Astrocyte (in vitro differentiated cells and primary cell): Measurements from ENCODE around the gene PLPPR1. TPM values are rescaled to one million over a fixed set of nuclear protein-coding genes. Genes with fewer than 3 reads are reported as not detected.
"Not testable (repeated sequence)": the region's sequence is repeated elsewhere in the genome, so short reads cannot be mapped to it uniquely, and the experiment has no call there.

Source experiments
- DNase-seq: peaks from one replicate; pipeline ENCODE4 v3.0.0-alpha.2; 2010; ENCODE audit warnings: low read depth
- FAIRE-seq: peaks from 2 replicates; lab custom pipeline; 2011; peaks lifted over from hg19 to GRCh38; lab: Jason Lieb, UNC
- H2AFZ ChIP-seq: 2 replicates; pipeline ENCODE4 v1.6.0; 2012; ENCODE audit warnings: low read depth, low read length, inconsistent platforms
- H3K27ac ChIP-seq: 2 replicates; pipeline ENCODE4 v1.5.1; 2011; ENCODE audit warnings: low read depth, low read length, inconsistent platforms
- H3K27me3 ChIP-seq: 2 replicates; pipeline ENCODE4 v1.6.0; 2011; ENCODE audit warnings: low read length, inconsistent platforms; ENCODE audit not compliant: insufficient read depth
- H3K36me3 ChIP-seq: 2 replicates; pipeline ENCODE4 v1.5.1; 2011; ENCODE audit warnings: low read length, inconsistent platforms; ENCODE audit not compliant: insufficient read depth
- H3K4me1 ChIP-seq: 2 replicates; pipeline ENCODE4 v1.5.1; 2011; ENCODE audit warnings: low read length, inconsistent platforms; ENCODE audit not compliant: insufficient read depth
- H3K4me2 ChIP-seq: 2 replicates; pipeline ENCODE4 v1.6.0; 2012; ENCODE audit warnings: low read length, inconsistent platforms
- H3K4me3 ChIP-seq: 2 replicates; pipeline ENCODE4 v1.5.1; 2011; ENCODE audit warnings: low read depth, mild to moderate bottlenecking, low read length, inconsistent platforms; ENCODE audit not compliant: insufficient read depth
- H3K79me2 ChIP-seq: 2 replicates; pipeline ENCODE4 v1.6.0; 2012; ENCODE audit warnings: mild to moderate bottlenecking, low read length, inconsistent platforms; ENCODE audit not compliant: insufficient read depth
- H3K9ac ChIP-seq: 2 replicates; pipeline ENCODE4 v1.6.0; 2012; ENCODE audit warnings: mild to moderate bottlenecking, low read length, inconsistent platforms
- H3K9me3 ChIP-seq: 2 replicates; pipeline ENCODE4 v1.5.1; 2012; ENCODE audit warnings: low read depth, mild to moderate bottlenecking, low read length, inconsistent platforms; ENCODE audit not compliant: insufficient read depth
- H4K20me1 ChIP-seq: 2 replicates; pipeline ENCODE4 v1.6.0; 2012; ENCODE audit warnings: low read length, inconsistent platforms; ENCODE audit not compliant: insufficient read depth
- H3K27ac Mint-ChIP-seq: one replicate; pipeline ENCODE4 v1.8.0; 2021; ENCODE audit warnings: mild to moderate bottlenecking, mixed read lengths; ENCODE audit not compliant: unreplicated experiment
- H3K27me3 Mint-ChIP-seq: one replicate; pipeline ENCODE4 v1.8.0; 2021; ENCODE audit warnings: low read depth, mixed read lengths; ENCODE audit not compliant: unreplicated experiment
- H3K36me3 Mint-ChIP-seq: one replicate; pipeline ENCODE4 v1.8.0; 2021; ENCODE audit warnings: low read depth, mixed read lengths; ENCODE audit not compliant: unreplicated experiment
- H3K4me1 Mint-ChIP-seq: one replicate; pipeline ENCODE4 v1.8.0; 2021; ENCODE audit warnings: low read depth, mixed read lengths; ENCODE audit not compliant: unreplicated experiment
- H3K4me3 Mint-ChIP-seq: one replicate; pipeline ENCODE4 v1.8.0; 2021; ENCODE audit warnings: mild to moderate bottlenecking, moderate library complexity, mixed read lengths; ENCODE audit not compliant: unreplicated experiment
- H3K9me3 Mint-ChIP-seq: one replicate; pipeline ENCODE4 v1.8.0; 2021; ENCODE audit warnings: mild to moderate bottlenecking, mixed read lengths; ENCODE audit not compliant: unreplicated experiment
- CTCF ChIP-seq: IDR thresholded peaks from 2 replicates; pipeline ENCODE4 v1.5.1; 2011; ENCODE audit warnings: low read depth, mild to moderate bottlenecking, inconsistent platforms, low read length, moderate library complexity; ENCODE audit not compliant: insufficient read depth
- EZH2 ChIP-seq: IDR thresholded peaks from 2 replicates; pipeline ENCODE4 v1.6.1; 2012; ENCODE audit warnings: mild to moderate bottlenecking, low read length, inconsistent platforms; ENCODE audit not compliant: insufficient read depth
- total RNA-seq: library from RNA; stranded (reverse); gene quantifications from 2 replicates; pipeline ENCODE4 v1.2.1, GENCODE V29; 2021

Gene PLPPR1
- total RNA-seq, 1 donor from 2014 or later, result not detected

GRCh38 chr9:101274971-101275768, 246.6 kb downstream of the PLPPR1 start:
- TF ChIP-seq CTCF, result no peak
- no peak overlapping the region for H2AFZ ChIP-seq
- H3K36me3 Mint-ChIP-seq, result no peaks in the 10 kb centered on the region
- no peaks in the 10 kb centered on the region for H3K36me3 ChIP-seq
- H3K27ac Mint-ChIP-seq, result no peak overlapping the region
- no peak for FAIRE-seq
- H3K4me2 ChIP-seq, result no peak overlapping the region
- no peaks in the 10 kb centered on the region for H3K9me3 Mint-ChIP-seq
- no peak overlapping the region for H3K9ac ChIP-seq
- H3K4me1 Mint-ChIP-seq, result no peaks in the 10 kb centered on the region
- no peaks in the 10 kb centered on the region for H3K79me2 ChIP-seq
- no peaks in the 10 kb centered on the region for H3K9me3 ChIP-seq
- no peak overlapping the region for H3K4me3 Mint-ChIP-seq
- no peaks in the 10 kb centered on the region for H3K4me1 ChIP-seq
- H3K4me3 ChIP-seq, result no peak overlapping the region
- no peaks in the 10 kb centered on the region for H3K27me3 ChIP-seq
- no peaks in the 10 kb centered on the region for H3K27me3 Mint-ChIP-seq
- DNase-seq, result no peak
- H4K20me1 ChIP-seq, result no peaks in the 10 kb centered on the region
- H3K27ac ChIP-seq, result no peak overlapping the region

GRCh38 chr9:101275769-101276250, 247.3 kb downstream of the PLPPR1 start:
- TF ChIP-seq CTCF, result no peak
- no peak for TF ChIP-seq EZH2
- no peak for DNase-seq
- H4K20me1 ChIP-seq, result no peaks in the 10 kb centered on the region
- H3K27me3 Mint-ChIP-seq, result no peaks in the 10 kb centered on the region
- no peak overlapping the region for H3K9ac ChIP-seq
- H3K4me3 ChIP-seq, result no peak overlapping the region
- H3K79me2 ChIP-seq, result no peaks in the 10 kb centered on the region
- H2AFZ ChIP-seq, result no peak overlapping the region
- no peak overlapping the region for H3K27ac Mint-ChIP-seq
- H3K4me1 Mint-ChIP-seq, result no peaks in the 10 kb centered on the region
- no peak overlapping the region for H3K4me3 Mint-ChIP-seq
- H3K4me1 ChIP-seq, result no peaks in the 10 kb centered on the region
- no peak overlapping the region for H3K27ac ChIP-seq
- no peaks in the 10 kb centered on the region for H3K36me3 Mint-ChIP-seq
- no peaks in the 10 kb centered on the region for H3K27me3 ChIP-seq
- FAIRE-seq, result no peak
- H3K9me3 ChIP-seq, result no peaks in the 10 kb centered on the region
- H3K36me3 ChIP-seq, result no peaks in the 10 kb centered on the region
- no peak overlapping the region for H3K4me2 ChIP-seq
- no peaks in the 10 kb centered on the region for H3K9me3 Mint-ChIP-seq

GRCh38 chr9:101291043-101291442, 262.5 kb downstream of the PLPPR1 start:
- H4K20me1 ChIP-seq, H3K4me3 Mint-ChIP-seq, H3K27ac ChIP-seq, FAIRE-seq, DNase-seq, H3K9me3 Mint-ChIP-seq, H3K4me3 ChIP-seq, H3K4me1 Mint-ChIP-seq, H2AFZ ChIP-seq, H3K9me3 ChIP-seq, H3K36me3 ChIP-seq, H3K27me3 ChIP-seq, H3K36me3 Mint-ChIP-seq, H3K27me3 Mint-ChIP-seq, H3K9ac ChIP-seq, H3K79me2 ChIP-seq, H3K4me1 ChIP-seq, H3K27ac Mint-ChIP-seq, H3K4me2 ChIP-seq: not testable (repeated sequence)
